Heart left ventricle (tissue), 13 donors: ENCODE results near the gene TJP1.

ENCODE experiments used
- POLR2A ChIP-seq, 2 donors: fragments of 450-650 bp; IDR thresholded peaks; one replicate each; pipeline ENCODE4 v1.6.1; 2017; ENCODE audit warnings: antibody characterized with exemption in 2 of 2, mild to moderate bottlenecking in 2 of 2, moderate library complexity in 2 of 2
- TF ChIP-seq, protein P1 (sequence below), 12 donors: fragments of 200-600 bp; sonication (generic) in 4 of 12; IDR thresholded peaks; one replicate each; pipeline versions ENCODE4 v1.5.0 to v1.8.0; 2018 to 2022; ENCODE audit warnings: antibody characterized with exemption in 12 of 12, mild to moderate bottlenecking in 5 of 12
- donor health status: ischemic (EF 13 %, LVEDD 7.1; RV severe dilation, severe dysfunction).
- donor health status: DM: no; HTN: yes; CAD: no.
- donor health status: DM: no; HTN: no; CAD: no.
- donor health status: ischemic (EF 25% LVEDD 6.9; RV normal size, moderate dysfunction).
- donor health status: ischemic (EF 25% LVEDD 5.7; RV mildly dilated, moderate dysfunction).
- donor health status: ischemic (EF 35%, LVEDD 5.7; RV mildly dilated, moderate dysfunction).
- donor health status: nonischemic (EF 11% LVEDD 7.7; RV severe dilation, severe dysfunction).
- donor health status: DM: yes; HTN: yes; CAD: no.
- donor health status: PGD.
- donor health status: ischemic (EF 29% LVEDD 5.4; RV normal size, mild dysfunction).
- donor health status: nonischemic (EF 23%, LVEDD 6.1; RV moderate dilation, normal function).

GRCh38 chr15:29773816-29774215 is 48.5 kb downstream of the TJP1 start:
- no peak for TF ChIP-seq POLR2A (IDR thresholded peaks at IDR 0.05)
- TF ChIP-seq, protein P1, sequence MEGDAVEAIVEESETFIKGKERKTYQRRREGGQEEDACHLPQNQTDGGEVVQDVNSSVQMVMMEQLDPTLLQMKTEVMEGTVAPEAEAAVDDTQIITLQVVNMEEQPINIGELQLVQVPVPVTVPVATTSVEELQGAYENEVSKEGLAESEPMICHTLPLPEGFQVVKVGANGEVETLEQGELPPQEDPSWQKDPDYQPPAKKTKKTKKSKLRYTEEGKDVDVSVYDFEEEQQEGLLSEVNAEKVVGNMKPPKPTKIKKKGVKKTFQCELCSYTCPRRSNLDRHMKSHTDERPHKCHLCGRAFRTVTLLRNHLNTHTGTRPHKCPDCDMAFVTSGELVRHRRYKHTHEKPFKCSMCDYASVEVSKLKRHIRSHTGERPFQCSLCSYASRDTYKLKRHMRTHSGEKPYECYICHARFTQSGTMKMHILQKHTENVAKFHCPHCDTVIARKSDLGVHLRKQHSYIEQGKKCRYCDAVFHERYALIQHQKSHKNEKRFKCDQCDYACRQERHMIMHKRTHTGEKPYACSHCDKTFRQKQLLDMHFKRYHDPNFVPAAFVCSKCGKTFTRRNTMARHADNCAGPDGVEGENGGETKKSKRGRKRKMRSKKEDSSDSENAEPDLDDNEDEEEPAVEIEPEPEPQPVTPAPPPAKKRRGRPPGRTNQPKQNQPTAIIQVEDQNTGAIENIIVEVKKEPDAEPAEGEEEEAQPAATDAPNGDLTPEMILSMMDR (IDR thresholded peaks at IDR 0.05): no peak
